ENCODE data around the gene LYST. TPM values are rescaled to one million over a fixed set of nuclear protein-coding genes. Genes with fewer than 3 reads are reported as not detected.

The LYST gene
- total RNA-seq, 1 donor from 2014 or later, result 38.5 TPM

DNA sequence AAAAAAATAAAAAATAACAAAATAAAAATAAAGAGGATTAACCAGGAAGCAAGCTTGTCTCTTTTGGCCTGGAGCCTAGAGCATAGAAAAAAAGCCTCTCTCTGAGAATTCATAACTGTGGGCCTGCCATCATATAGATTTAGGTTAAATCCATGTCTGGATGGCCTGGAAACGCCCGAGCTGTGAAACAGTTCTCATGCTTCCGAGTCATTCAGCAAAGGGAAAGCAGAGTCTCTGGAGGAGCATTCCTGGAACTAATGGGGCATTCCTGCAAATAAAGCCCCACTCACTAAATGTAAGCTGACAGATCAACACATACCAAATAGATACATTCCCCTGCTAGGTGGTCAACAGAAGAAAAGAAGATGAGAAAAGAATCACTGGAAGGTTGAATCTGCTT, 141.3 kb downstream of the LYST start:
- no peak for DNase-seq (ENCODE audit: low spot score)

DNA sequence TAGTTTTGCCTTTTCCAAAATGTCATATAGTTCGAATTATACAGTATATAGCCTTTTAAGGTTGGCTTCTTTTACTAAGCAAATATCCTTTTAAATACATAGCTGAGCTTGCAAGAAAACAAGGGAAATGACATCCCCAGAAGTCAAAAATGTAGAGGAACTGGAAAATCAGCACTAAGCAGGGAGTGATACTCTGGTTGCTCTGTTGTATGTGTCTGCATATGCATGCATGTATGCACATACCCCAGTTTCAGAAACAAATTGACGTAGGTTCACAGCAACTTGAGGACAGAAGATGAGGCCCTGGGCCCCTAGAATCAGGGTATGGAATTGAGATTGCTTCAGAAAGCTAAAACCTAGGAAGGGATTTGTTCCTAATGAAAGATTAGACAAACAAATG, 142.0 kb downstream of the LYST start:
- no peak for DNase-seq (ENCODE audit: low spot score)

GRCh38 chr1:235722858-235723257, 143.8 kb downstream of the LYST start:
- no peak for DNase-seq (ENCODE audit: low spot score)

DNA sequence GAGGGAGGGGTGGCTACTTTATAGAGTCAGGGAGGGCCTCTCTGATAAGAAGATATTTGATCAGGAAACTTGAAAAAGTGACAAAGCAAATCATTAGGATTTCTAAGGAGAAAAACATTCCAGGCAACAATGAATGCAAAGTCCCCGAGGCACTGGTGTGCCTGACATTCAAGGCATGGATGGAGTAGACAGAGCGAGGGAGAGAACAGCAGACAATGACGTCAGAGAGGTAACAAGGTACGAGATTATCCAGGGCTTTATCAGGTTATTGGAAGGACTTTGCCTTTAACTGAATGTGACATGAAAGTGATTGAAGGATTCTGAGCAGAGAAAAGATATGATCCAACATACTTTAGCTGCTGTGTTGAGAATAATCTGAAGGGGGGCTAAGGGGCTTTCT, 144.7 kb downstream of the LYST start:
- DNase-seq (ENCODE audit: low spot score), result no peak

DNA sequence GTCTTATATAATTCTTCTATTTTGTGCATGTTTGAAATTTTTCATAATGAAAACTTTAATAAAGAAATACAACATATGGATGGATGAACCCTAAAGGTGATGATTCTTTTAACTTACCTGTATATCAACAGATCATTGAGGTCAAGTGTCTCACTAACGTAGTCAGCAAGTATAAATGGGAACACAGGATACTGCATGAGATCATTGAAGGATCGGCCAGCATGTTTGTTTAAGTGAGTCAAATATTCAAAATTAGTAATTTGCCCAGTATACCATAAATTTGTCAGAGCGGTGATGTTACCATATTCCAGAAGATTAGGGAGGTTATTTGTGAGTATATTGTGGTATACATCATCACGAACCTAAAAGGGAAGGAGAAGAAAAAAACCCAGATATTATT, 146.2 kb downstream of the LYST start:
- no peak for DNase-seq (ENCODE audit: low spot score)

GRCh38 chr1:235714205-235714897, 152.4 kb downstream of the LYST start:
- no peak for DNase-seq (ENCODE audit: low spot score)

- DNase-seq (ENCODE audit: low spot score), result no peak
Measured at GRCh38 chr1:235712812-235713211, 153.9 kb downstream of the LYST start.

DNA sequence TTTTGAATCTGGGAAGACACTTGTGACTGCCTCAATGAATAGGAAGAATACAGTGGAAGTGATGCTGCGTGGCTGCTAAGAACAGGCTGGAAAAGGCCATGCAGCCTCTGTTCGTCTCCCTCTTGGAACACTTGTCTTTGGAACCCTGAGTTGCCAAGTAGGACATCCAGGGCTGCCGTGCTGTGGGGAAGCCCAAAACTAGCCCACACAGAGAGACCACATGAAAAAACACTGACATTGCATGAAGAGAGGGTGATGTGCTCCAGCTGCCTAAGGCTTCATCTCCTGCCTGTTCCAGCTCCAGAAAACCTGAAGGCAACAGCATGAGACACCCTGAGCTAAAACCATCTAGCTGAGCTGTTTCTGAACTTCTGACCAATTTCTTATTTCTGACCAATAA, 156.0 kb downstream of the LYST start:
- DNase-seq (ENCODE audit: low spot score), result no peak

DNA sequence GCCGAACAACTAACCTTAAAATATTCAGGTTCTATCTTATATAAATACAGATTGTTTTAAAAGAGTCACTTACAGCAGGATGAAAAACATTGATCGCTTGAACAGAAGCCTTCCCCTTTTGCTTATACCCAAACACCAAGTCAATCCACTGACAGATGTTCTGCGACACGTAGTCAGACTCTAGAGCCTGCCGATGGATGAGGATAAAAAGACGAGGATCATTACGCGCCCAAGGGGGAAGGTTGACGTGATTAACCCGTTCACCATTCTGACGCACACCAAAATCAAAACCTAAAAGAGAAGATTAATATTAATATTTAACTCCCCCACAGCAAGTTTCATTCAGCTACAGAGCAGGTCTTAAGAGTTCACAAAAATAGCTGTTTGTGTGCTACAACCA, 157.7 kb downstream of the LYST start:
- DNase-seq (ENCODE audit: low spot score), result no peak

DNA sequence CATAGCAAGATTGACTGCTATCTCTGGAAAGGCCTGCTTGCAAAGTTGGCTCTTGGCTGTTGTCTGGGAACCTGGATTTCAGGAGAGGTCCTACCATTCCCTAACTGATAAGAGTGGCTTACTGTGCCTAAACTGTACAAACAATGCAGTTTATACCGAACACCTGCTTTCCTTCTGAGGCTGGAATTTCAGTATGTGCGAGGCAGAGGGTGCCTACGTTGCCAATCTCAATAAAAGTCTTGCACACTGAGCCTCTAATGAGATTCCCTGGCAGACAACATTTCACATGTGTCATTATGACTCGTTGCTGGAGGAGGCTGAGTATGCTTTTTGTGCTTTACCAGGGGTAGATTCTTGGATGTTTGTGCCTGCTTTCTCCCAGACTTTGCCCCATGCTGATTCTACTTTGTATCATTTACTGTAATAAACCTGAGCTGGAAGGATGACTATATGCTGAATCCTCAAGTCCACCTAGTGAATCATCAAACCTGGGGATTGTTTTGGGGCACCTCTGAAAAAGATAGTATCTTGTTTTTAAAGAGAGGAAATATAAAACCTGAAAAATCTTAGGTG, 158.2 kb downstream of the LYST start:
- DNase-seq (ENCODE audit: low spot score), result no peak

GRCh38 chr1:235703506-235703905, 163.2 kb downstream of the LYST start:
- no peak for DNase-seq (ENCODE audit: low spot score)

DNA sequence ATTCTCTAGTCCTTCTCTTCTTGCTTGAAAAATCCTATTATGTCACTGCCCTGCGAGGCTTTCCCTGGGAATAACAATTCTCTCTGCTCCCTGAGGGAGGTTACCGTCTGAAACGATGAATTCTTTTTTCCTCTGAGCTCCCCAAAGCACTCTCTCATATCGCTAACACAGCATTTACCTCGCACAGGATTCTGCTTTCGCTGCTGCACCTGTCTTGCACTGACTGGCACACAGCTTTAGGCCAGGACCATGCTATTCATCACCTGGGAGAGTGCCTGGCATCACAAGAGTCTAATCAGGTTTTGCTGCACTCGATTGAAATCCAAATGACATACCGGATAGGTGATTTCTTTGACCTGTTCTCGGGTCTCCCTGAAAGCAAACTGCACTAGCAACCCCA, 164.3 kb downstream of the LYST start:
- DNase-seq (ENCODE audit: low spot score), result no peak

DNA sequence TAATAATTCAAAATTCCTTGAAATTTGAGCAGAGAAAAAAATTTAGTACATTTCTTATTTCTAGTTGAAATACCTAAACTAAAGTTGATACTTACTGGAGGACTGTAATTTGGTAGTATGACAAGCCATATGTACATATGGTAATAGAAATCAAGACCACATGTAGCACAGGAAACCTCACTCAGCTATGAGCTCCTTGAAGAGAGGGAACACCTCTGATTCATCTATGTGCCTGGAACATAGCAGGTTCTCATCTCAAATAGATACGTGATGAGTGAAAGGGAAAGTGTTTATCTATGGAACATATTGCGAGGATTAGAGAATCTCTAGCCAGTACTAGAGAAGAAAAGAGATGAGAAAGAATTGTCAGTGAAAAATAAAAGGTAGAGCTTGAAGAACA, 169.2 kb downstream of the LYST start:
- no peak for DNase-seq (ENCODE audit: low spot score)

DNA sequence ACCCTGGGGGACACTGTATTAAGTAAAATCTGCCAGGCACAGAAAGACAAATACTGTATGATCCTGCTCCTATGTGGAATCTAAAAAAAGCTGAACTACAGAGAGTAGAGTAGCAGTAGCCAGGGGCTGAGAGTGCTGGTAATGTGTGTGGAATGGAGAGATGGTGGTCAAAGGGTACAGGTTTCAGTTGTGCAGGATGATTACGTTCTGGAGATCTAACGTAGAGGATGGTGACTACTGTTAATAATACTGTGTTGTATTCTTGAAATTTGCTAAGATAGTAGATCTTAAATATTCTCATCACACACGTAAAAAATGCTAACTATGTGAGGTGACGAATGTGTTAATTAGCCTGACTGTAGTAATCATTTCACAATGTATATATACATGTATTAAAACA, 177.3 kb downstream of the LYST start:
- DNase-seq (ENCODE audit: low spot score), result no peak

DNA sequence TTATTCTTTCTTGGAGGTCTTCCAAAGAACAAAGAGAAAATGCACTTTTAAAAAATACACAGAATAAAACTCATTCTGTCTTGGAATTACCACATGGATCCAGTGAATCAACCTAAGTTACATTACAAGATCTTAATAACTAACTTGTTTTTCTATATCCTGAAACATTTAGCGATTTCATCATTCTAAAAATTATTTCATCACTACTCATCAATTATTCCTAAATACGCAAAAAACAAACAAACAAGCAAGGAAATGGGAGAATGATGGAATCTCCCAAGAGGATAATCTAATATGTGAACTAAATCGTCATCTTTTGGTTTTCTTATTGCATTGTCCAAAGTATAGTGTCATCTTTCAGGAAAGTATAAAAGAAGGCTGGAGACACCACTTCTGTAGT, 178.6 kb downstream of the LYST start:
- DNase-seq (ENCODE audit: low spot score), result no peak

DNA sequence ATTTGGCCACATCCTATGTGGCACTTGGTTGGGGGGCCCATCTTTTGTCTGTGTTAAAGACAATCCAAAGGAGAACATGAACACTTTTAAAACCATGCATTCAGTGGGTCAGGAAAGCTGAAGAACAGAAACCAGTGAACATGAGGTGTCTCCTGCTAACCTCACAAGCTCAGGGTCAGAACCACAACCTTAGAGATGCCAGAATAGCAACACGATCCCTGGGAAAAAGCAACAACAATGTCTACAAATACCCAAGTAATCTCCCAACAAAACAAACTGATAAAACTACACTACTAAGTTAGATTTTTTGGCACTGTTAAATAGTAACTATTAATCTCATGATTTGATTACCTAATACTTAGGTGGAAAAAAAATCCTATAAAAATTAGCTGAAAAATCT, 183.1 kb downstream of the LYST start:
- DNase-seq (ENCODE audit: low spot score), result no peak

DNA sequence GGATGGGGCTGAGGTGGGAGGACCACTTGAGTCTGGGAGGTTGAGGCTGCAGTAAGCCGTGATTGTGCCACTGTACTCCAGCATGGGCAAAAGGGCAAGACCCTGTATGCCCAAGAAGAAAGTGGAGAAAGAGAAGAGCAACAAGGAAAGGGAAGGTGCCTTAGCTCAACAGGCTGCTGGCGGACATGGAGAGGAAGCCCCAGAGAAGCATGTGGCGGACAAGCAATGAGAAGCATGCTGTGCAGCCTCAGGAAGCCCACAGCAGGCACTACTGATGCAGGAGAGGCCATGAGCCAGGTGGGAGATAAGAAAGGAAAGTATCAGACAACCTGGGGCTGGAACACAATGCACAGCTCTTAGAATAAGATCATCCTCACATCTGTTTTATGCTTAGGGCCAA, 184.5 kb downstream of the LYST start:
- no peak for DNase-seq (ENCODE audit: low spot score)

- no peak for DNase-seq (ENCODE audit: low spot score)
Measured at GRCh38 chr1:235679644-235680043, 187.1 kb downstream of the LYST start.

DNA sequence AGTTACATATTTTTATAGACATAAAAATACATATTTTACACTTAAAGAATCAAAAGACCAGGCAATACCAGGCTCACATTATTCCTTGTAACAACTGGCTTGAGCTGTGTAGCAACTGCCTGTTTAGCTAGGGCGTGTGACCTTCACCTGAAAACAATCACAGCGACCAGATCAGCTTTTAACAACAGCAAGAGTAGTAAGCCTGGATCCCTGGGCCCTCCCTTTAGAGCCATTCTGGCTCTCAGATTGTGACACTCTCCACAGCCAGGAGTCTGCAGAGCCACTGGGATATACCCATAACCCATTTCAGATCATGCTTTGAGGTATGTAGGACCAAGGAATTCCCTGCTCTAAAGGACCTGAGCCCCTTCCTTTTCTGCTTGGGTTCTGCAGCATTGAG, 187.7 kb downstream of the LYST start:
- DNase-seq (ENCODE audit: low spot score), result no peak

- DNase-seq (ENCODE audit: low spot score), result no peak
Measured at GRCh38 chr1:235675152-235675890, 191.4 kb downstream of the LYST start.

- no peak for DNase-seq (ENCODE audit: low spot score)
Measured at GRCh38 chr1:235673981-235674380, 192.7 kb downstream of the LYST start.

GRCh38 chr1:235671992-235672391, 194.7 kb downstream of the LYST start:
- DNase-seq (ENCODE audit: low spot score), result no peak

All from mesenteric fat pad (tissue), 1 donor.